VCaP (cell line): ENCODE data around the gene LCN10.
A peak's percentile ranks its signal among the peaks of the same experiment; 100 is the strongest.
"Not testable (repeated sequence)": the region's sequence is repeated elsewhere in the genome, so short reads cannot be mapped to it uniquely, and the experiment has no call there.

Experiments
- H3K27ac ChIP-seq: fragments of 450-650 bp; 2 replicates; pipeline ENCODE4 v1.5.1; 2017
- TF ChIP-seq, protein P1 (sequence below): fragments of 450-650 bp; conservative IDR thresholded peaks from 2 replicates; pipeline ENCODE4 v1.5.1; 2017; ENCODE audit warnings: mild to moderate bottlenecking, moderate library complexity

The LCN10 gene

DNA sequence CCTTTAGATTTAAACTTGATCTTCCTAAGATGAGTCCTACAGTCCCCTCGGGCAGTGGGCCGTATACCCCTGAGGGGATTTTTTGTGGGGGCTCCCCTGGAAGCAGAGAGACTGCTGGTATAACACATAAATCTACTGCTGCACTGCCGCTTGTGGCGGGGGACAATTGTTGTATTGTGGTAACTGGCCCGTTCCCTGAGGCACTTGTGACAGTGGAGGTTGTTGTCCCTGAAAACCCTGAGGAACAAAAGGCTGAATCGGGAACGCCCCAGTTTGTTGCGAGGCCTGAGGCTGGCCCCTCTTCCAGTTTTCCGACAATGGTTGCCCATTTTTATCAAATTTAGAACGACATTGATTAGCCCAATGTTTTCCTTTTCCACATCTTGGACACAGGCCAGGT lies 43.7 kb upstream of the LCN10 start:
- peak overlapping the region; percentile 100; the same call in 1 of the 2 replicates for H3K27ac ChIP-seq
- TF ChIP-seq, protein P1, sequence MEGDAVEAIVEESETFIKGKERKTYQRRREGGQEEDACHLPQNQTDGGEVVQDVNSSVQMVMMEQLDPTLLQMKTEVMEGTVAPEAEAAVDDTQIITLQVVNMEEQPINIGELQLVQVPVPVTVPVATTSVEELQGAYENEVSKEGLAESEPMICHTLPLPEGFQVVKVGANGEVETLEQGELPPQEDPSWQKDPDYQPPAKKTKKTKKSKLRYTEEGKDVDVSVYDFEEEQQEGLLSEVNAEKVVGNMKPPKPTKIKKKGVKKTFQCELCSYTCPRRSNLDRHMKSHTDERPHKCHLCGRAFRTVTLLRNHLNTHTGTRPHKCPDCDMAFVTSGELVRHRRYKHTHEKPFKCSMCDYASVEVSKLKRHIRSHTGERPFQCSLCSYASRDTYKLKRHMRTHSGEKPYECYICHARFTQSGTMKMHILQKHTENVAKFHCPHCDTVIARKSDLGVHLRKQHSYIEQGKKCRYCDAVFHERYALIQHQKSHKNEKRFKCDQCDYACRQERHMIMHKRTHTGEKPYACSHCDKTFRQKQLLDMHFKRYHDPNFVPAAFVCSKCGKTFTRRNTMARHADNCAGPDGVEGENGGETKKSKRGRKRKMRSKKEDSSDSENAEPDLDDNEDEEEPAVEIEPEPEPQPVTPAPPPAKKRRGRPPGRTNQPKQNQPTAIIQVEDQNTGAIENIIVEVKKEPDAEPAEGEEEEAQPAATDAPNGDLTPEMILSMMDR = no peak

DNA sequence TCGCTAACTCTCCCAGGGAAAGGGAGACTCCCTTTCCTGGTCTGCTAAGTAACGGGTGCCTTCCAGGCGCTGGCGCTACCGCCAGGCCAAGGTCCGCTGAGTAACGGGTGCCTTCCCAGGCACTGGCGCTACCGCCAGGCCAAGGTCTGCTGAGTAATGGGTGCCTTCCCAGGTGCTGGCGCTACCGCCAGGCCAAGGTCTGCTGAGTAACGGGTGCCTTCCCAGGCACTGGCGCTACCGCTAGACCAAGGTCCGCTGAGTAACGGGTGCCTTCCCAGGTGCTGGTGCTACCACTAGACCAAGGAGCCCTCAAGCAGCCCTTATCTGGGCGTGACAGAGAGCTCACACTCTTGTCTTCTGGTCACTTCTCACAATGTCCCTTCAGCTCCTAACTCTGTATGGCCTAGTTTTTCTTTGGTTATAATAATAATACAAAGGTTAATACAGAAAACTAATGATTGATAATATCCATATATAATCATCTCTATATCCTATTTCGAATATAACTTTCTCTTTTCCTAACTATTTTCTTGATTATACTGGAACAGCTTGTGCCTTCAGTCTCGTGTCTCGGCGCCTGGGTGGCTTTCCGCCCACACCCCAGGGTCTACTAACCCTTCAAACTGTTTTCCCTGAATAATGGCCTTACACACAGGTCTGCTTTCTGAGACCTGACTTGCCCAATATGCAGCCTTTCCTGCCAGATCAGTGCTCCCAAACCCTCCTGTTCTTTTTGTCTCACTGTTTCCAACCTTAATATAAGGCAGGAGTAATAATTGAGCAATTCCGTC lies 43.0 kb upstream of the LCN10 start:
- not testable (repeated sequence) for H3K27ac ChIP-seq

DNA sequence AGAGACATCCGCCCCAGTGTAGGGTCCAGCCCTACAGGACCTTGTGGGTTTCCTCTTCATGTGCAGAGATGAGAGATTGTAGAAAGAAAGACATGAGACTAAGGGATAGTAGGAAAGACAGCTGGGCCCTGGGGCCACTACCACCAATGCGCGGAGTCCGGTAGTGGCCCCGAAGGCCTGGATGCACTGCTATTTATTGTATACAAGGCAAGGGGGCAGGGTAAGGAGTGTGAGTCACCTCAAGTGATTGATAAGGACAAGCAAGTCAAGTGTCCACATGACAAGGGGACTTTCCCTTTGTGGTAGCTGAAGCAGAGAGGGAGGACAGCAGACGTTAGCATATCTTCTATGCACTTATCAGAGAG lies 42.2 kb upstream of the LCN10 start:
- peak overlapping the region; percentile 53 for H3K27ac ChIP-seq
- TF ChIP-seq, protein P1 = no peak

DNA sequence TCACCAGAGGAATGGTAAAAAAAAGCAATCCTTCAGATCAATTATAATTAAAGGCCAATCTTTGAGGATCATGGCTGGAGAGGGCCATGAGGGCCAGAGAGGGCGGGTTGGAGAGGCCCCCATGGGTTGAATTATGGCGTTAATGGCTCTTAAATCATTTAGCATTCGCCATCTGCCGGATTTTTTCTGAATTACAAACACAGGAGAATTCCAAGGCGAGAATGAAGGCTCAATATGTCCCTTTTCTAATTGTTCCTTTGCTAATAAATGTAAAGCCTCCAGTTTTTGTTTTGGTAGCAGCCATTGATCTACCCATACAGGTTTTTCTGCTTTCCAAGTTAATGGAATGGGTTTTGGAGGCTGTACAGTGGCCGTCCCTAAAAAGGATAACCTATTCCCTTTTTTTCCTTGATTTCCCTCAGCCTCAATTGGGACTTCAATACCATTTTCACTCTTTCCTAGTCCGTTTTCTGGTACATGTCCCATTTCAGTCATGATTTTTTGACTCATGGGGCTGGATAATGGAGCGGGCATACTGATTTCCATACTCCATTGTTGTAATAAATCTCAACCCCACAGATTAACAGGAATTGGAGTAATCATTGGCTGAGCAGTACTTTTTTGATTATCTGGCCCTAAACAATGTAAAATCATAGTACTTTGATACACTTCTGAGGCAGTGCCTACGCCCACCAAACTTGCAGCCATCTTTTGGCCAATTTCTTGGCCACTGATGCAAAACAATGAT lies 41.7 kb upstream of the LCN10 start:
- TF ChIP-seq, protein P1 = peak; percentile 76
- H3K27ac ChIP-seq = peak overlapping the region; percentile 53

DNA sequence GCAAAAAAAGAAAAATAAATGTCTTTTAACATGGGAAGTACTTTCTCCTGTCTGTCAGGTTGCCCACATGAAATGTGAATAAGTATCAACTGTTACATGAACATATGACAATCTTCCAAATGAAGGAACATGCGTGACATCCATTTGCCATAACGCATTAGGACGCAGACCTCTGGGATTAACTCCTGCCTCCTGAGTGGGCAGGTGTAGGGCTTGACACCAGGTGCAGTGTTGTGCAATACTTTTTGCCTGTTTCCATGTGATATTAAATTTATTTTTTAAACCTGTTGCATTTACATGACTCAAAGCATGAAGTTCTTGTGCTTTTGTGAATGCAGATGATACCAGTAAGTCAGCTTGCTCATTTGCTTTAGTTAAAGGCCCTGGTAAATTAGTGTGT lies 39.7 kb upstream of the LCN10 start:
- peak overlapping the region; percentile 53 for H3K27ac ChIP-seq
- TF ChIP-seq, protein P1 = no peak

DNA sequence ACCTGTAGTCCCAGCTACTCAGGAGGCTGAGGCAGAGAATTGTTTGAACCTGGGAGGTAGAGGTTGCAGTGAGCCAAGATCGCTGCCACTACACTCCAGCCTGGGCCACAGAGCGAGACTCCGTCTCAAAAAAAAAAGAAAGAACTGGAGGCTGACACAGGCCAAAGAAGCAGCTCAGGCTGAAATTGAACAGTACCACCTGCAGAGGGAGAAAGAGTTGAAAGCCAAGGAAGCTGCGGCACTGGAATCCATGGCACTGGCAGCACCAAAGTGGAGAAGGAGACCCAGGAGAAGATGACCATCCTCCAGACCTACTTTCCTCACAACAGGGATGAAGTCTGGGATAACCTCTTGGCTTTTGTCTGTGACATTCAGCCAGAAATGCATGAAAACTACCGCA lies 37.1 kb upstream of the LCN10 start:
- peak overlapping the region; percentile 59 for H3K27ac ChIP-seq
- TF ChIP-seq, protein P1 = 0 out of 2 replicates have a peak, but pooled peaks have one; percentile 22

DNA sequence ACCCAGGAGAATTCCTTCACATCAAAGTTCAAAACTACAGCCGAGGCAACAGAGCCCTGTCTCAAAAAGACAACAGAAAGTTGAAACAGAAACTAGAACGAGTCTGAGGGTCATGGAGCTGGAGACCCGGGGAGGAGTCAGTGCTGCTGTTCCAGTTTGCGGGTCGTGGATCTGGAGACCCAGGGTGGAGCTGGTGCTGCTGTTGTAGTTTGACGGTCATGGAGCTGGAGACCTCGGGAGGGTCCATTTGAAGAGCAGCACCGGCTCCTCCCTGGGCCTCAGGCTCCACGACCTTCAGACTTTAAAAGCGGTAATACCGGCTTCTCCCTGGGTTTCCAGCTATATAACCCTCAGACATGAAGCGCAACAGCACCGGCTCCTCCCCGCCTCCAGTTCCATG lies 34.6 kb upstream of the LCN10 start:
- H3K27ac ChIP-seq = no peak overlapping the region
- TF ChIP-seq, protein P1 = no peak

DNA sequence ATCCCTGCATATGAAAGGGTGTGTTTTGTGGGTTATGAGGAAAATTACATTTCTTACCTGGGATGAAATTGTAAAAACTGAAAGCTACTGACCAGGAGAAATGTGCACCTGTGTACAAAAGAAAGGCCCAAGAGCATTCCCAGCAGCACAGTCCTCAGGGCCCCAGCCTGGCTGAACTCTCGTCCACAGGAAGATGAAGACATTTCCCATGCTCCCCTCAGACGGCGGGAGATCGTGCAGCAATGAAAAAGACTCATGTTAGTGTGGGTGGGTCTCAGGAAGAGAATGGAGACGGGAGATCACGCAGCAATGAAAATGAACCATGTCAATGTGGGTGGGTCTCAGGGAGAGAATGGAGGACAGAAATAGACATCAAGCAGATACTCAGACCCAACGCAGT lies 34.2 kb upstream of the LCN10 start:
- H3K27ac ChIP-seq = no peak overlapping the region
- TF ChIP-seq, protein P1 = no peak
